H4 (cell line): ENCODE results near the gene ADCY5. TPM values are rescaled to one million over a fixed set of nuclear protein-coding genes. Genes with fewer than 3 reads are reported as not detected.

Experiments used
- DNase-seq: peaks from one replicate; pipeline ENCODE4 v3.0.0-alpha.2; 2015; ENCODE audit warnings: low spot score
- total RNA-seq: library from RNA; depleted of rRNA; stranded (reverse); fragments of >200 nt; shearing (Covaris generic); gene quantifications from 2 replicates; pipeline ENCODE4 v1.2.3, GENCODE V29; 2014

The ADCY5 gene
- total RNA-seq, 1 experiment from 2014 or later = 0.85 TPM

- DNase-seq = peak; percentile 41
Observed at GRCh38 chr3:123406598-123406997, 42.3 kb downstream of the ADCY5 start.

GRCh38 chr3:123405936-123406510 lies 42.9 kb downstream of the ADCY5 start:
- DNase-seq = no peak

- no peak for DNase-seq
Observed at GRCh38 chr3:123405021-123405420, 43.9 kb downstream of the ADCY5 start.

- no peak for DNase-seq
Observed at GRCh38 chr3:123404391-123404790, 44.5 kb downstream of the ADCY5 start.

- DNase-seq = no peak
Observed at GRCh38 chr3:123401836-123402530, 46.9 kb downstream of the ADCY5 start.

- no peak for DNase-seq
Observed at GRCh38 chr3:123400169-123400568, 48.7 kb downstream of the ADCY5 start.

GRCh38 chr3:123399653-123400052 lies 49.2 kb downstream of the ADCY5 start:
- no peak for DNase-seq

- no peak for DNase-seq
Observed at GRCh38 chr3:123397921-123398785, 50.7 kb downstream of the ADCY5 start.

- no peak for DNase-seq
Observed at GRCh38 chr3:123397050-123397590, 51.8 kb downstream of the ADCY5 start.

GRCh38 chr3:123396171-123397049 lies 52.5 kb downstream of the ADCY5 start:
- no peak for DNase-seq

GRCh38 chr3:123395235-123395634 lies 53.7 kb downstream of the ADCY5 start:
- DNase-seq = no peak

GRCh38 chr3:123394391-123395020 lies 54.4 kb downstream of the ADCY5 start:
- no peak for DNase-seq

- no peak for DNase-seq
Observed at GRCh38 chr3:123392871-123393620, 55.8 kb downstream of the ADCY5 start.

GRCh38 chr3:123392368-123392767 lies 56.5 kb downstream of the ADCY5 start:
- no peak for DNase-seq

GRCh38 chr3:123390865-123391600 lies 57.9 kb downstream of the ADCY5 start:
- DNase-seq = no peak

GRCh38 chr3:123389628-123389918 lies 59.3 kb downstream of the ADCY5 start:
- no peak for DNase-seq

- DNase-seq = no peak
Observed at GRCh38 chr3:123388811-123389627, 59.9 kb downstream of the ADCY5 start.

- DNase-seq = no peak
Observed at GRCh38 chr3:123388042-123388441, 60.8 kb downstream of the ADCY5 start.

- no peak for DNase-seq
Observed at GRCh38 chr3:123387532-123387931, 61.4 kb downstream of the ADCY5 start.
